ENCODE results near the gene YY1.
"Not testable (repeated sequence)": the region's sequence is repeated elsewhere in the genome, so short reads cannot be mapped to it uniquely, and the experiment has no call there.

The YY1 gene

GRCh38 chr14:100238419-100239210 is at the start of gene YY1:
Gene YY1, plus strand, starts transcription at chr14:100239144. Its CDS starts 101 bp downstream, at chr14:100239245.
- DNase-seq = peak; percentile 99

- DNase-seq = no peak
Observed at GRCh38 chr14:100190126-100190525, 48.8 kb upstream of the YY1 start.

- no peak for DNase-seq
Observed at GRCh38 chr14:100191584-100192249, 47.2 kb upstream of the YY1 start.

GRCh38 chr14:100192250-100192671 is 46.7 kb upstream of the YY1 start:
- no peak for DNase-seq

- peak; percentile 100 for DNase-seq
Observed at GRCh38 chr14:100192672-100193416, 46.1 kb upstream of the YY1 start.

GRCh38 chr14:100193417-100194357 is 45.3 kb upstream of the YY1 start:
- DNase-seq = peak; percentile 34

- DNase-seq = no peak
Observed at GRCh38 chr14:100199240-100199860, 39.6 kb upstream of the YY1 start.

- no peak for DNase-seq
Observed at GRCh38 chr14:100200311-100200710, 38.6 kb upstream of the YY1 start.

GRCh38 chr14:100201701-100202100 is 37.2 kb upstream of the YY1 start:
- no peak for DNase-seq

GRCh38 chr14:100202712-100203111 is 36.2 kb upstream of the YY1 start:
- DNase-seq = no peak

GRCh38 chr14:100203146-100203545 is 35.8 kb upstream of the YY1 start:
- no peak for DNase-seq

- no peak for DNase-seq
Observed at GRCh38 chr14:100203962-100204834, 34.7 kb upstream of the YY1 start.

GRCh38 chr14:100204835-100205167 is 34.1 kb upstream of the YY1 start:
- DNase-seq = not testable (repeated sequence)

GRCh38 chr14:100207588-100207987 is 31.4 kb upstream of the YY1 start:
- not testable (repeated sequence) for DNase-seq

- DNase-seq = not testable (repeated sequence)
Observed at GRCh38 chr14:100208136-100208535, 30.8 kb upstream of the YY1 start.

- DNase-seq = no peak
Observed at GRCh38 chr14:100211366-100211765, 27.6 kb upstream of the YY1 start.

GRCh38 chr14:100211893-100212292 is 27.1 kb upstream of the YY1 start:
- no peak for DNase-seq

- no peak for DNase-seq
Observed at GRCh38 chr14:100212476-100213333, 26.2 kb upstream of the YY1 start.

- no peak for DNase-seq
Observed at GRCh38 chr14:100213587-100213955, 25.4 kb upstream of the YY1 start.
